HUES64 (cell line): ENCODE data around the gene PAPPA2.

Experiments
- H3K27ac ChIP-seq: 2 replicates; pipeline ENCODE4 v1.7.0; 2013; ENCODE audit warnings: low read depth, low read length, inconsistent platforms
- H3K27me3 ChIP-seq: 2 replicates; pipeline ENCODE4 v1.6.1; 2013; ENCODE audit warnings: mild to moderate bottlenecking, low read length; ENCODE audit not compliant: insufficient read depth
- H3K36me3 ChIP-seq: 2 replicates; pipeline ENCODE4 v1.6.1; 2013; ENCODE audit warnings: mild to moderate bottlenecking, low read length; ENCODE audit not compliant: insufficient read depth
- H3K4me1 ChIP-seq: 2 replicates; pipeline ENCODE4 v1.6.1; 2013; ENCODE audit warnings: mild to moderate bottlenecking, low read length, moderate library complexity; ENCODE audit not compliant: insufficient read depth
- H3K4me3 ChIP-seq: 2 replicates; pipeline ENCODE4 v1.5.1; 2013; ENCODE audit warnings: mild to moderate bottlenecking, low read length, moderate library complexity
- H3K9ac ChIP-seq: 2 replicates; pipeline ENCODE4 v1.6.1; 2013; ENCODE audit warnings: mild to moderate bottlenecking, low read depth, low read length
- H3K9me3 ChIP-seq: 2 replicates; pipeline ENCODE4 v1.6.1; 2013; ENCODE audit warnings: low read depth, low read length; ENCODE audit not compliant: insufficient read depth
- WGBS: fragments of 150-250, 120-280 bp; methylation state at CpG from one replicate; pipeline ENCODE4 v1.1.7; 2013; ENCODE audit warnings: missing lambda C conversion rate; 5-methylcytosine and 5-hydroxymethylcytosine counted together

The PAPPA2 gene

DNA sequence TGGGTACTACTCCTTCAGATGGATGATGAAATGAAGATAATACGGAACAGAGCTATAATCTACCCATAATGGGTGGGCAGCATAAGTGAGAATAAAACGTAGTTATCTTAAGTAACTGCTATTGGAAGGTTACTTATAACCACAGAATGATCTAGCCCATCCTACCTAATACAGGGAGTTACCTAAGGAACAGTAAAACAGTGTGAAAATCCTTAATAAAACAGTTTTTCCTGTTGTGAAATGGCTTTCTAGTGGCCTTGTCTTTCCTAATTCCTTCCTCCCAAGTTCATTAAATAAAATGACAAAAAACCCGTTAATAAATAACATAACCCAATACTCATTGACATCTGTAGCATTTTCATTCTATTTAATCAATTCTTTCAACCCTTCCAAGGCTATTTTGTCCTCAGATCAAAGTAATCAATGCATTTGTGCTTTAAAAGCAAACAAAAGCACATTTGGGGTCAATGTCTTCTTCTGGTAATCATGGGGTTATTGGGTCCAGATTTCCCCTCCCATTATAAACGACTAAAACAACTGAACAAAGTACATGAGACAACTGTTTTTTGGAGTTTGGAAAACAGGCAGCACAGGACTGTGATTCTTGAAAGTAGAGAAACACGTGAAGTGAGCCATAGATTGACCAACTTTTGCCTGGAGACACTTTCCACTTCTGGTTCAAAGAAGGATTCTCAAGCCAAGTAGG, 42.0 kb downstream of the PAPPA2 start:
- H3K27ac ChIP-seq, result no peak overlapping the region
- H3K4me3 ChIP-seq, result no peak overlapping the region
- no peaks in the 10 kb centered on the region for H3K4me1 ChIP-seq
- H3K9ac ChIP-seq, result no peak overlapping the region
- no peaks in the 10 kb centered on the region for H3K27me3 ChIP-seq
- H3K36me3 ChIP-seq, result no peaks in the 10 kb centered on the region
- H3K9me3 ChIP-seq, result no peaks in the 10 kb centered on the region
- 86% methylated on average over 4 of the region's 5 CpGs for WGBS

DNA sequence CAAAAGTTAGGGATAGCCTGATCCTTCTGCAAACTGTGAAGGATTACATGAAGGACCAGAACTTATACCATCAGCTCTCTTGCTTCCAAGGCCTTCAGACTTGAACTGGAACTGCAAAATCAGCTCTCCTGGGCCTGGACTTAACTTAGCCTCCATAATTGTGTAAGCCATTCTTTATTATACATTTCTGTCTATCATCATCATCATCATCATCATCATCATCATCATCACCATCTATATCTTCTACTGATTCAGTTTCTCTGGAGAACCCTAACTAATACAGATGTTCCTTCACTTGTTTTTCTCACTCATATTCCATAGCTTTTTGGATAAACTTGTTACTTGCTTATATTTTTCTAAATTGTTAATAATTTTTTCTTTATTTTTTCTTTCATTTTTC, 50.0 kb downstream of the PAPPA2 start:
- Histone ChIP-seq H3K9me3 (no peaks in the 10 kb centered on the region), H3K36me3 (no peaks in the 10 kb centered on the region), H3K4me3 (no peak overlapping the region), H3K27ac (no peak overlapping the region), H3K4me1 (peaks cover 4% of the 10 kb centered on the region; the same call in 1 of the 2 replicates), H3K27me3 (no peaks in the 10 kb centered on the region), H3K9ac (no peak overlapping the region)

- Histone ChIP-seq H3K4me1 (peaks cover 7% of the 10 kb centered on the region; the same call in 1 of the 2 replicates), H3K4me3 (no peak overlapping the region), H3K27me3 (no peaks in the 10 kb centered on the region), H3K9me3 (no peaks in the 10 kb centered on the region), H3K27ac (no peak overlapping the region), H3K36me3 (no peaks in the 10 kb centered on the region), H3K9ac (no peak overlapping the region)
- 88% methylated on average over 3 of the region's 3 CpGs for WGBS
Measured at GRCh38 chr1:176515310-176515709, 52.3 kb downstream of the PAPPA2 start.

- Histone ChIP-seq H3K4me3 (no peak overlapping the region), H3K4me1 (peaks cover 7% of the 10 kb centered on the region; the same call in 1 of the 2 replicates), H3K9ac (no peak overlapping the region), H3K27ac (no peak overlapping the region), H3K36me3 (no peaks in the 10 kb centered on the region), H3K27me3 (no peaks in the 10 kb centered on the region), H3K9me3 (no peaks in the 10 kb centered on the region)
- WGBS, result 81% methylated on average over 4 of the region's 4 CpGs
Measured at GRCh38 chr1:176517484-176517883, 54.5 kb downstream of the PAPPA2 start.

GRCh38 chr1:176521211-176521610, 58.2 kb downstream of the PAPPA2 start:
- Histone ChIP-seq H3K36me3 (no peaks in the 10 kb centered on the region), H3K27ac (no peak overlapping the region), H3K27me3 (no peaks in the 10 kb centered on the region), H3K4me1 (peaks cover 7% of the 10 kb centered on the region; the same call in 1 of the 2 replicates), H3K4me3 (no peak overlapping the region), H3K9ac (no peak overlapping the region), H3K9me3 (no peaks in the 10 kb centered on the region)
- no CpG with 5 or more reads among the region's 1 CpG for WGBS

DNA sequence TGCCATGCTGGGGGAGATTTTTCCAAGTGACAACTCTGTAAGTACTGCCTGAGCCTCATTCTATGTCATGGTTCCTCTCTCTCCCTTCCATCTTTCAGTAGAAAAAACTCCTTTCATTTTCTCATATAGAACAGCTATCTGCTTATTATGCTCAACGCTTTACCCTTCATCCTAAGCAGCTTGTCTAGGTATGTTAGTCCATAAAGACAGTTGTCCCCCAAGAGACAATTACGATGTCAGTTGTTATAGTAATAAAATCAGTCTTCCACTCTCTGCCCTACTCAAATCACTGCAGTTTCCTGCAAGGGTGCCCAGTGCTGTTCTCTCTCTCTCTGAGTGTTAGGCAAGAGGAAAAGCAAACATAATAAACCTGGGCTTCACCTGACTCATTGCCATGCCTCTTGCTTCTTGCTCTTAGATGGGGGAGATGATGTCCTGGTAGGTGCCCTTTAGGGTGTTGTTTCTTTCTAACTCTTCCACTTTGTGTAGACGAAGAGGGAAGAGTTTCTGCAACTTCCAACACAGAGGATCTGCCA, 59.4 kb downstream of the PAPPA2 start:
- Histone ChIP-seq H3K27ac (no peak overlapping the region), H3K36me3 (no peaks in the 10 kb centered on the region), H3K4me1 (peaks cover 7% of the 10 kb centered on the region; the same call in 1 of the 2 replicates), H3K4me3 (no peak overlapping the region), H3K9ac (no peak overlapping the region), H3K27me3 (no peaks in the 10 kb centered on the region), H3K9me3 (no peaks in the 10 kb centered on the region)
- 67% methylated on average over 1 of the region's 3 CpGs for WGBS

- Histone ChIP-seq H3K27ac (no peak overlapping the region), H3K4me3 (no peak overlapping the region), H3K9me3 (no peaks in the 10 kb centered on the region), H3K4me1 (no peaks in the 10 kb centered on the region), H3K36me3 (no peaks in the 10 kb centered on the region), H3K27me3 (no peaks in the 10 kb centered on the region), H3K9ac (no peak overlapping the region)
- 95% methylated on average over 7 of the region's 7 CpGs for WGBS
Measured at GRCh38 chr1:176529395-176530090, 66.6 kb downstream of the PAPPA2 start.

DNA sequence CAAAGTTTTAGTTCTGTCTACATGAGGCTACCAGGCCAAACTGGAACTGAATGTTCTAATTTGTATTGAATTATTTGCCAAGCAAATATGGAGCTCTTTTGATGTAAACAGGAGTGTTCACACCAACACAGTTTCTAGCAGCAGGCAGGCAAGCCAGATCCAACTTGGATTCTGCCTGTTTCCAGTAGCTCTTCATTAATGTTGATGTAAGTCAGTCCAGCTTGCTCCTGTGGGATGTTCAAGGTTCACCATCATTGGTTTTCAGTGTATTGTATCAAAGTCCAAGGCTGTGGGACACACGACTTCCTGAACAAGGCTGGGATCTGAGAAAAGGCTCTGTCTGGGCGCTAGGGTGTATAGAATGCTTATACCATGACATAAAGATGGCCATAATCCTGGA, 68.1 kb downstream of the PAPPA2 start:
- H3K9ac ChIP-seq, result no peak overlapping the region
- no peak overlapping the region for H3K4me3 ChIP-seq
- WGBS, result 92% methylated on average over 2 of the region's 2 CpGs
- no peak overlapping the region for H3K27ac ChIP-seq
- no peaks in the 10 kb centered on the region for H3K36me3 ChIP-seq
- H3K9me3 ChIP-seq, result no peaks in the 10 kb centered on the region
- no peaks in the 10 kb centered on the region for H3K27me3 ChIP-seq
- H3K4me1 ChIP-seq, result no peaks in the 10 kb centered on the region

DNA sequence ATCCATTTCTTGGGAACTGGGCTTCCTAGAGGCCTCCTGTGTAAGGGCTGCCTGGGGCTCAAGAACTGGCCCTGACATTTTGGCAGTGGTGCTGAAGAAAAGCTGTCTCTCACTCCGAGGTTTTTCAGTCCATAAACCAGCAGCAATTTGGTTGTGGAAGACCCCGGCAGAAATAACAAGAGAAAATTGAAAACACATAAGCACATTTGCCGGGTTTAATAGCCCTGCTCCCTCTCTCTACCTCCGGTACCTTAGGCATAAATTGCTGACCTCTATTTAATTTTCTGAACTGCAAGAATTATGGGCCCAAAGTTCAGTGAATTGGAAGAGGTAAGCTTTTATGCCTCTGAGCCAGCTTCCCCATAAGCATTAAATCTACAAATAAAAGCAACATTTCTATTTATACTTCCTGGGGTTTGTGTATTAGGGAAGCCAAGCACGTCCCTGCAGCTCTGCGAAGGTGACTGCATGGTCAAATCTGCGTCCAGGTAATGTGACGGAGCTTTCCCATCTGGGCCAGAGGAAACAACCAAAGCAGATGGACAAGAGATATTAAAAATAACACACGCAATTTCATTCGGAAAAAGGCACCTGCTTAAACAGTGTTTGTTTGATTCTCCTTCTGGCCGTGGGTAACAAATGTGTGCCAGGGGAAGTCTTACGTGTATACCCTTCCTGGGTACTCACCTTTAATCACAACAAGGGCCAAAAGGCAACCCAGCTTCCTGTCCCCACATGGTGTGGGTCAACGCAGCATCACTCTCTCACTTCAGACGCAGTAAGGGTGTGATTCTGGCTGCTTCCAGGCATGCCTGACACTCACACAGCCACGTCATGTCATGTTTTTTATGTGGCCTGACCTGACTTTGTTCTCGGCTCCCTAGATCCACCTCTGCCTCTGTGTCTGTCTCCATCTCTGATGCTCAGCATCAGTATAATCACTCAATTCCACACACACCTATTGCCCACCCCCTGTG, 69.2 kb downstream of the PAPPA2 start:
- Histone ChIP-seq H3K4me1 (no peaks in the 10 kb centered on the region), H3K9ac (no peak overlapping the region), H3K27ac (no peak overlapping the region), H3K4me3 (no peak overlapping the region), H3K27me3 (no peaks in the 10 kb centered on the region), H3K9me3 (no peaks in the 10 kb centered on the region), H3K36me3 (no peaks in the 10 kb centered on the region)
- 93% methylated on average over 16 of the region's 16 CpGs for WGBS

- Histone ChIP-seq H3K36me3 (no peaks in the 10 kb centered on the region), H3K27me3 (no peaks in the 10 kb centered on the region), H3K4me3 (no peak overlapping the region), H3K9ac (no peak overlapping the region), H3K9me3 (no peaks in the 10 kb centered on the region), H3K4me1 (no peaks in the 10 kb centered on the region), H3K27ac (no peak overlapping the region)
- WGBS, result 100% methylated on average over 1 of the region's 1 CpG
Measured at GRCh38 chr1:176533020-176533419, 70.0 kb downstream of the PAPPA2 start.

DNA sequence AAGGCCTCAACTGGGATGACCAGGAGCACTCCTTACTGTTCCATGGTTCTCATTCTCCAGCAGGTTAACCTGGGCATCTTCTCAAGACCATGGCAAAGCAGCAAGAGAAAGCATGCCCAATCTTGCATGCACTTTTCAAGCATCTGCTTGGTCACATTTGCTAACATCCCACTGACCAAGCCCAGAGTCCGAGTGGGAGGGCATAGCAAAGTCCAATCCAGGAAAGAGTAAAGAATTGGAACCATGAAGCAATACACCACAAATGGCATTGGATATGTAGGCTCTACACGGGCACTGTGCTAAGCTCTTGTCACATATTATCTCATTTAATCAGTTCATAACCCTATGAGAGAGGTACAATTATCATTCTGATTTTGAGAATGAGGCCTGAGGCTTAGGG, 73.6 kb downstream of the PAPPA2 start:
- no peak overlapping the region for H3K9ac ChIP-seq
- no peaks in the 10 kb centered on the region for H3K4me1 ChIP-seq
- no peaks in the 10 kb centered on the region for H3K27me3 ChIP-seq
- no peak overlapping the region for H3K4me3 ChIP-seq
- no peaks in the 10 kb centered on the region for H3K9me3 ChIP-seq
- H3K36me3 ChIP-seq, result no peaks in the 10 kb centered on the region
- 100% methylated on average over 1 of the region's 2 CpGs for WGBS
- H3K27ac ChIP-seq, result no peak overlapping the region
